HEK293T (cell line): Measurements from ENCODE around the gene BNC1.

Source experiments
- ARNT ChIP-seq: fragments of 450-650 bp; IDR thresholded peaks from 2 replicates; pipeline ENCODE4 v1.6.1; 2017; ENCODE audit warnings: mild to moderate bottlenecking
- BHLHE40 ChIP-seq: fragments of 450-650 bp; IDR thresholded peaks from 2 replicates; pipeline ENCODE4 v1.6.1; 2016; ENCODE audit warnings: mild to moderate bottlenecking, moderate library complexity, borderline replicate concordance
- ELF4 ChIP-seq: fragments of 450-650 bp; IDR thresholded peaks from 2 replicates; pipeline ENCODE4 v1.6.1; 2017; ENCODE audit warnings: antibody characterized with exemption
- FOXK2 ChIP-seq: fragments of 450-650 bp; IDR thresholded peaks from 2 replicates; pipeline ENCODE4 v1.6.1; 2016; ENCODE audit warnings: mild to moderate bottlenecking
- FOXM1 ChIP-seq: fragments of 450-650 bp; IDR thresholded peaks from 2 replicates; pipeline ENCODE4 v1.6.1; 2017; ENCODE audit warnings: mild to moderate bottlenecking, borderline replicate concordance
- HDGF ChIP-seq: fragments of 450-650 bp; IDR thresholded peaks from 2 replicates; pipeline ENCODE4 v1.6.1; 2017; ENCODE audit warnings: antibody characterized with exemption, borderline replicate concordance
- L3MBTL2 ChIP-seq: fragments of 450-650 bp; conservative IDR thresholded peaks from 2 replicates; pipeline ENCODE4 v1.6.1; 2016; ENCODE audit warnings: mild to moderate bottlenecking
- SP1 ChIP-seq: fragments of 450-650 bp; IDR thresholded peaks from 2 replicates; pipeline ENCODE4 v1.6.1; 2017
- SUZ12 ChIP-seq: fragments of 450-650 bp; IDR thresholded peaks from 2 replicates; pipeline ENCODE4 v1.6.1; 2016; ENCODE audit warnings: mild to moderate bottlenecking
- TARDBP ChIP-seq: fragments of 450-650 bp; IDR thresholded peaks from 2 replicates; pipeline ENCODE4 v1.6.1; 2016
- ZNF384 ChIP-seq: fragments of 450-650 bp; IDR thresholded peaks from 2 replicates; pipeline ENCODE4 v1.6.1; 2016
- TF ChIP-seq, protein P1 (sequence below): fragments of 450-650 bp; IDR thresholded peaks from 2 replicates; pipeline ENCODE4 v1.6.1; 2016

DNA sequence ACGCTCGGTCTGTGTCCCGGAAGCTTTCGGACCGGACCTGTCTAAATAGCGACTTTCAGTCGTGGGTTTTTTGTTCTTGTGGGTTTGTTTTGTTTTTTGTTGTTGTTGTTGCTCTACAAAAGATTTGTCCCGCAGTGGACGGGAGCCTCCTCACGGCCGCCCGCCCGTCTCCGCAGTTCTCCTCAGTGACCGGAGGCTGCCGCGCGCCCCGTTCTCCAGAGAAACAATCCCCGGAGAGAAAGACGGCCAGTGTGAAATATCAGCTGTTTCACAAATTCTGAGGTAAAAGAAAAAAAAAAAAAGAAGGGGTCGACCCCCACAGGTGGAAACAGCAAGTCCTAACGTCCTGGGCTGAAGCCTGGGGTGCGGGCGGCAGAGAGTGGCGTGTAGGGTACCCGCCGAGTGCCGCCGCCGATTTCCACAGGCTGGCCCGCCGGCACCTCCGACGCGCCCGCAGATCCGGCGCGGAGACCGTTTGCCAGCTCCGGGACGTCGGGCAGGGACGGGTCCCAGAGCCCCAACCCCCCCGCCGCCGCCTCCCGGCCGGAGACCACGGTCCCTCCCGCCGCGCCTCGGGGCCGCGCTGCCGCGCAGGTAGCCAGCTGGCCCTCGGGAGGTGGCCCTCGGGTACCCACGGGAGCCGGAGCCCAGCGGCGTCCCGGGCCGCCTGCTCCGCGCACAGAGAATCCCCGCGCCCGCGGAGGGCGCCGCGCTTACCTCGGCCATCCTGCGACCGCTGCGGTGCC, 478 bp downstream of the BNC1 start:
- TF ChIP-seq SUZ12 (no peak), TARDBP (no peak), ELF4 (no peak), SP1 (no peak), BHLHE40 (no peak), HDGF (no peak), FOXK2 (no peak), ARNT (no peak), ZNF384 (no peak), FOXM1 (no peak), L3MBTL2 (no peak; the same call in 1 of the 2 replicates)
- TF ChIP-seq, protein P1, sequence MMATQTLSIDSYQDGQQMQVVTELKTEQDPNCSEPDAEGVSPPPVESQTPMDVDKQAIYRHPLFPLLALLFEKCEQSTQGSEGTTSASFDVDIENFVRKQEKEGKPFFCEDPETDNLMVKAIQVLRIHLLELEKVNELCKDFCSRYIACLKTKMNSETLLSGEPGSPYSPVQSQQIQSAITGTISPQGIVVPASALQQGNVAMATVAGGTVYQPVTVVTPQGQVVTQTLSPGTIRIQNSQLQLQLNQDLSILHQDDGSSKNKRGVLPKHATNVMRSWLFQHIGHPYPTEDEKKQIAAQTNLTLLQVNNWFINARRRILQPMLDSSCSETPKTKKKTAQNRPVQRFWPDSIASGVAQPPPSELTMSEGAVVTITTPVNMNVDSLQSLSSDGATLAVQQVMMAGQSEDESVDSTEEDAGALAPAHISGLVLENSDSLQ = no peak
